Measurements from ENCODE around the gene SEC63. TPM values are rescaled to one million over a fixed set of nuclear protein-coding genes. Genes with fewer than 3 reads are reported as not detected.
"Not testable (repeated sequence)": the region's sequence is repeated elsewhere in the genome, so short reads cannot be mapped to it uniquely, and the experiment has no call there.

SEC63 gene, protein sequence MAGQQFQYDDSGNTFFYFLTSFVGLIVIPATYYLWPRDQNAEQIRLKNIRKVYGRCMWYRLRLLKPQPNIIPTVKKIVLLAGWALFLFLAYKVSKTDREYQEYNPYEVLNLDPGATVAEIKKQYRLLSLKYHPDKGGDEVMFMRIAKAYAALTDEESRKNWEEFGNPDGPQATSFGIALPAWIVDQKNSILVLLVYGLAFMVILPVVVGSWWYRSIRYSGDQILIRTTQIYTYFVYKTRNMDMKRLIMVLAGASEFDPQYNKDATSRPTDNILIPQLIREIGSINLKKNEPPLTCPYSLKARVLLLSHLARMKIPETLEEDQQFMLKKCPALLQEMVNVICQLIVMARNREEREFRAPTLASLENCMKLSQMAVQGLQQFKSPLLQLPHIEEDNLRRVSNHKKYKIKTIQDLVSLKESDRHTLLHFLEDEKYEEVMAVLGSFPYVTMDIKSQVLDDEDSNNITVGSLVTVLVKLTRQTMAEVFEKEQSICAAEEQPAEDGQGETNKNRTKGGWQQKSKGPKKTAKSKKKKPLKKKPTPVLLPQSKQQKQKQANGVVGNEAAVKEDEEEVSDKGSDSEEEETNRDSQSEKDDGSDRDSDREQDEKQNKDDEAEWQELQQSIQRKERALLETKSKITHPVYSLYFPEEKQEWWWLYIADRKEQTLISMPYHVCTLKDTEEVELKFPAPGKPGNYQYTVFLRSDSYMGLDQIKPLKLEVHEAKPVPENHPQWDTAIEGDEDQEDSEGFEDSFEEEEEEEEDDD
- total RNA-seq, result 52.9 TPM
- long read RNA-seq, full-length matches to known transcripts, result 14 of 21 reads
- long read RNA-seq, partial matches to known transcripts, result 4 of 21 reads
- long read RNA-seq, other reads (novel, unspliced or antisense), result 3 of 21 reads

DNA sequence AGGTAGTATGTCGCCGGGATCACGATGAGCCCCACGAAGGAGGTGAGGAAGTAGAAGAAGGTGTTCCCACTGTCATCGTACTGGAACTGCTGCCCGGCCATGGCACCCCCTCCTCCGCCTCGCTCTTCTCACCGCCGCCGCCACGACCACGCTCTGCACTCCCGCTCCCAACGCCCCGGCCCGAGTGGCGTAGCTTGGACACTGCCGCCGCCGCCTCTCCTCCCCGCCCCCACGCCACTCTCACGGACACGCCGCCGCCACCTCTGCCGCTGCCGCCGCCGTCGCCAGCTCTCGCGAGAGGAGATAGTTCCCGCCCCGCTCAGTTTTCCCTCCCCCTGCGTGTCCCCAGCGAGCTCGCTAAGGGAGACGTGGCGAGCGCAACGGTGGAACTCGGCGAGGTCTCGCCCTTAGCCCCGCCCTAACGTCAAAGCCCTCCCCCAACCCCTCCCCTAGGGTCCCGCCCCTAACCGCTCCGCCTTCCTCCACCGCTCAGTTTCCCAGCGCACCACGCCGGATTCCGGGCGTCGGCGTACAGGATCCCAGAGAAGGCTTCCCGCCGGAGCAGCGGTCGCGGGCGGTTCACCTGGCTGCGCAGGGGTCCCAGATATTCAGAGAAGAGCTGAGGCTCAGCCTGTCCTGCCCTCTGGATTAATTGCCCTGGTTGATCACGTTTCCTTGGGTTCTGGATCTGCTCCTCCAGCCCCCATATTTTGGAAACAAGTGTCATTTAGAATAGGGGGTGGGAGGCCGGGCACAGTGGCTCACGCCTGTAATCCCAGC lies at the start of gene SEC63:
SEC63 (minus strand) TSS at position 300 of the 780 bp plus-strand sequence; CDS start at position 101, 199 bp downstream.
- ATAC-seq, result peak; percentile 100
- intact Hi-C loops (cut with DNase I), result no loop called here

DNA sequence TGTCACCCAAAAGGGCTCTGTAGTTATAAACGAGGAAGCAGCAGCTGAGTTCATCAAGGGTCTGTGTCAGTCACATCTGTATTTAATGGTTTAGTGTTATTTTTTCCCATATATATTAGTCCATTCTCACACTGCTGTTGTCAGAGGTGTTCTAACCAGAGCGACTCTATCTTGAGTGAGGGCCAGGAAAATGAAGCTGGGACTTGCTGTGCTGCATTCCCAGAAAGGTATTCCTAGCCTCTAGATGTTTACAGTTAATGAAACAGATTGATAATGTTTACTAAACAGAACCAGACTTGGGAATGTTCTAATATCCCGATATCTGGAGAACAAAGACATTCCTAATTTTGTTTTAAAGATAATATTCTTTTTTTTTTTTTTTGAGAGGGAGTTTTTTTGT lies 48.0 kb upstream of the SEC63 start:
- no peak for ATAC-seq
- intact Hi-C loops (cut with DNase I), result no loop called here

More for the DNA sequence above, at the start of gene SEC63:
- DNase-seq (ENCODE audit: missing footprints), result peak; percentile 98

DNA sequence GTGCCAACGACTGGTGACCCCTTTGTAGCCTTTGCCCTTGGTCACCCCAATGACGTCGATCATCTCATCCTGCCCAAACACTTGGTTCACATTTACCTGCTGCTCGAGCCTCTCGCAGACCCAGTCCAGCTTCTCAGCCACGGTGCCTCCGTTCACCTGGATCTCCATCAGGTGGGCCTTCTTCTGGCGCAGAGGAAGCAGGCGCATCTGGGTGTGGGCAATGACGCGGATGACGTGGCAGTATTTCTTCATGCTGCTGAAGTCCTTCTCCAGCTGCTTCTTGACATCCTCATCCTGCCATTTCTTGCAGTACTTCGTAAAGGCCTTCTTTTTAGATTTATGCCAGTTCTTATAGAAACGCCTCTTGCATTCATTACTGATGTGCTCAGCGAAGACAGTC lies 46.9 kb upstream of the SEC63 start:
- intact Hi-C loops (cut with DNase I), result no loop called here
- DNase-seq (ENCODE audit: missing footprints) (no peak), ATAC-seq (no peak)

More for the DNA sequence above, 48.0 kb upstream of the SEC63 start:
- DNase-seq (ENCODE audit: missing footprints), result no peak

DNA sequence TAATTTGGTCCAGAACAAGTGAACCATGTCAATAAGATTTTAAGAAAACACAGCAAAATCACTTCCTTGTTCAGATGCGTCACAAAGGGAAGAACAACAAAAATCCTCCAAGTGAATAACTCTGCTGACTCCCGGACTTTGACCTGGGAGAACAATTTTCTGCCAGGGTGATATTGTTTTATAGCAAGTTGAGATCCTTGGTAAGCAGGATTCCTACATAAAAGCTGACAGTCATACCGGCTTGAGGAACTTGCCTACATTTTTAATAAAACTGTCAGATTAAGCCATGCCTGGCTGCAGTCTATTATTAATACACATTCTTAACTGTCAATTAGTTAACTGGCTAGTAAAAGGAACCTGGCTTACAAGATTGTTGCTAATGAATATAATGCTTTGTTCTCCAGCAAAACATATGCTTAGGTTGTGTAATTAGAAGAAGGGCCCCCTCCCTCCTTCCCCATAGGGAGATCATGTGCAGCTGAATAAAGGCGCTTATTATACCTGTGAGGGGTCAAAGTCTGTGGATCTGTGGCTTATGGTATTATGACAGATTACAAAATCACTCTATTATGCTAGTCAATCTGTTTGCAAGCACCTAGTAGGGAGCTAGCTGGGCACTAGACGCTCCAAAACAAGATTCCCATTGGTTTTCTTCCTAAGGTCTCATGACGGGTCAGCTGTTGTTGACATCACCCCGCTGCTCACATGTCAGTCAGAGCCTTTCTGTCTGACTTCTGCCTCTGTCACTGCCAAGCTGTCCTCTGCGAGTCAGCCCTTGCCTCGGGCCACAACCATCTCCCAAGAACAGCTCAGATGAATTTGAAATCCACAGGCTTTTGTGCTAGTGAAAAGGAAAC lies 44.6 kb upstream of the SEC63 start:
- no peak for DNase-seq (ENCODE audit: missing footprints)
- intact Hi-C loops (cut with DNase I), result no loop called here
- ATAC-seq, result no peak

DNA sequence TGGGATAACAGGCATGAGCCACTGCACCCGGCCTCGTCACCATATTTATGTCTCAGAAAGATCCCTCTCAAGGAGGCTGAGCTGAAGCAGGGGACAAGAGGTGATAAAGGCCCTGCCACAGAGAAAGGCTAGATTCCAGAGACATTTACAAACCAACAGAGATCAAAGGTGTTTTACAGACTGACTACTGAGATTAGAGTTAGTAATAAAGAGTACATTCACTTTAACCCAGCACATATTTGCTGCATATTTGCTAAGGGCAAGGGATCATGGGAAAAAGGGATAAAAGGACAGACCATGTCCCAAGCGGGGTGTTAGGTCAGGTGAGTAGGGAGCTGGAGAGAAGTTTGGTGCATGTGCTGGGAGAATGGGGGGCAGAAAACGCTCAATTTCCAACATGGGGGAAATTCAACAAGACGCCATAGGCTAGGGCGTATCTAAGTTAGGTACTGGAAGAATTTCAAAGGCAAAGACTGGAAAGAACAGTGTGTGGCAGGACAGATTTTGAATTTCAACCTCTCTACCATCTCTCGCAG lies 43.8 kb upstream of the SEC63 start:
- ATAC-seq (no peak), DNase-seq (ENCODE audit: missing footprints) (no peak)
- intact Hi-C loops (cut with DNase I), result no loop called here

DNA sequence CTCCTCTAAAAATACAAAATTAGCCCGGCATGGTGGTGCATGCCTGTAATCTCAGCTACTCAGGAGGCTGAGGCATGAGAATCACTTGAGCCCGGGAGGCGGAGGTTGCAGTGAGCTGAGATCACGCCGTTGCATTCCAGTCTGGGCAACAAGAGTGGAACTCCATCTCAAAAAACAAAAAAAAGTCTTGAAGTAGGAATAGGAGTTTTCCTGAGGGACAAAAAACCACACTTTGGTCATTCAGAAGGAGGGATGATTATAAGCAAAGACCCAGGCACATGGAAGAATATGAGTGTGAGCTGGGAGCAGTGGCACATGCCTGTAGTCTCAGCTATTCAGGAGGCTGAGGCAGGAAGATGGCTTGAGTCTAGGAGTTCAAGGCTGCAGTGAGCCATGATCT lies 42.3 kb upstream of the SEC63 start:
- ATAC-seq; intact Hi-C loops (cut with DNase I); DNase-seq (ENCODE audit: missing footprints): not testable (repeated sequence)

DNA sequence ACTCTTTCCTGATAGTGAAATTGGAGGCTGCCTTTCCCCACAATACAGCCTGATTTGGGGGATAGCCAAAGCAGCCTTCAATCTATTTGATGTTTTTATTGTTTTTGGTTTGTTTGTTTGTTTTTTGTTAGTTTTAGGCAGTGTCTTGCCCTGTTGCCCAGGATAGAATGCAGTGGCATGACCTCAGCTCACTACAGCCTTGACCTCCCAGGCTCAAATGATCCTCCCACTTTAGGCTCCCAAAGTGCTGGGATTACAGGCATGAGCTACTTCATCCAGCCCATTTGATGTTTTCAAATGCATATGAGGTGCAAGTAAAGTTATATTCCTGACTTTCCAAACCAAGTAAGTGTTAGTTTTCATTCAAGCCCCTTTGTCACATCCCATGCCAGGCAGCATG lies 41.3 kb upstream of the SEC63 start:
- no peak for DNase-seq (ENCODE audit: missing footprints)
- no peak for ATAC-seq
- intact Hi-C loops (cut with DNase I), result no loop called here

DNA sequence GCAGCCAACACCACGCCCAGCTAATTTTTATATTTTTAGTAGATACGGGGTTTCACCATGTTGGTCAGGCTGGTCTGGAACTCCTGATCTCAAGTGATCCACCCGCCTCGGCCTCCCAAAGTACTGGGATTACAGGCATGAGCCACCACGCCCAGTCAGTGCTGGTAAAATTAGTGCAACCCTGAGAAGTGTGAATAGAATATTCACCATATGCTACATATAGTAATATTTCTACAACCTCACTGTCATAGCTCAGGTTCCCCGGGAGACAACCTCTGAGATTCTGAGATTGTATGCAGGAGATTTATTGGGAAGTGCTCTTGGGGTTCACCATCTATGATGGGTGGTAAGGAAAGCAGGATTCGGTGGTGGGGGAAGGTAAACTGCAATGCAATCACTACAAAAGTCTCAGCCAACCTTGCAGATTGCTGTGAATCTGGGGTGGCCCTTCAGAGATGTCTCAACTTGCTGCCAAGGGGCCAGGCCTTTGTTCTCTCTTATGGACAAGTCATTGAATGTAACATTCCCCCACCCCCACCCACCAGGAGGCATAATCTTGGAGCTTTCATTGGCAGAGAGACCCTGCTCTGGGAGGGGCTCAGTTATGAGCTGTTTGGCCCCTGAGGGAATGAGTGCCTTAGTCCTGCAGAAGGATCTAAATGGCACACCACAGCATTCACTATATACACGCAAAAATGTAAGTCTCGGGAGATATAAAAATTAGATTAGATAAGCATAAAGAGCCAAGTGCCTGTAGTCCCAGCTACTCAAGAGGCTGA lies 34.0 kb upstream of the SEC63 start:
- intact Hi-C loops (cut with DNase I), result no loop called here
- ATAC-seq (no peak), DNase-seq (ENCODE audit: missing footprints) (no peak)

DNA sequence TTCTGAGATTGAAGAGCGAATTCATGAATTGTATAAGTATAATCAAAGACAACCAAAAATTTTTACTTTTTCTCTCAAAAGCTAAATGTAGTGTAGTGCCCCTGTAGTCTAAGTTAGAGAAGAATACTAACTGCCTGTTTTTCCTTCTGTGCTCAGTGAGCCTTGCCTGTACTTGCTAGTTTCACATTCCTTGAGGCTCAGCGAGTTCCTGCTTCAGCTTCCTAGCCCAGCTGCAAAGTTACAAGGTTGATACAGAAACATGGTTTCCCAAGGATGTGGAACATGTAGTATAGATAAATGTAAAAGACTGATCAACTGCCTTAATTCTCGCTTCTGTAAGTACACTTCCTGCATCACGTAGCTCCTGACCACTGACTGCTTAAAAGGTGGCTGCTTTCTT lies 33.1 kb upstream of the SEC63 start:
- no peak for DNase-seq (ENCODE audit: missing footprints)
- intact Hi-C loops (cut with DNase I), result no loop called here
- ATAC-seq, result no peak

DNA sequence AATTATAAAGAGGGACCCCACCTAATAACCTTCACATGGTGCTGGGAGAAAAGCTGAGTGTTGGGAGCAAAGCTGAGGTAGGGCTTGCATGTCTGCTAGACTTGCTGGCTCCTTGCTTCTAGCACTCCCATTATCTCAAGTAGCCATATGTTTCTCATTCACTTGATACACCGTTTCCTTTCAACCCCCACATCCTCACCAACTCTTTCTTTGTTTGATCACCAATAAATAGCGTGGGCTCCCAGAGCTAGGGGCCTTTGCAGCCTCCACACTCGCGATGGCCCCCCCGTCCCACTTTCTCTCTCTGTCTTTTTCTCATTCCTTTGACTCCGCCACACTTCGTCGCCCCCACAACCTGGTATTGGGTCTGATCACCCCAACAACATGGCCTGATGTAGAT lies 32.6 kb upstream of the SEC63 start:
- ATAC-seq; intact Hi-C loops (cut with DNase I); DNase-seq (ENCODE audit: missing footprints): not testable (repeated sequence)

DNA sequence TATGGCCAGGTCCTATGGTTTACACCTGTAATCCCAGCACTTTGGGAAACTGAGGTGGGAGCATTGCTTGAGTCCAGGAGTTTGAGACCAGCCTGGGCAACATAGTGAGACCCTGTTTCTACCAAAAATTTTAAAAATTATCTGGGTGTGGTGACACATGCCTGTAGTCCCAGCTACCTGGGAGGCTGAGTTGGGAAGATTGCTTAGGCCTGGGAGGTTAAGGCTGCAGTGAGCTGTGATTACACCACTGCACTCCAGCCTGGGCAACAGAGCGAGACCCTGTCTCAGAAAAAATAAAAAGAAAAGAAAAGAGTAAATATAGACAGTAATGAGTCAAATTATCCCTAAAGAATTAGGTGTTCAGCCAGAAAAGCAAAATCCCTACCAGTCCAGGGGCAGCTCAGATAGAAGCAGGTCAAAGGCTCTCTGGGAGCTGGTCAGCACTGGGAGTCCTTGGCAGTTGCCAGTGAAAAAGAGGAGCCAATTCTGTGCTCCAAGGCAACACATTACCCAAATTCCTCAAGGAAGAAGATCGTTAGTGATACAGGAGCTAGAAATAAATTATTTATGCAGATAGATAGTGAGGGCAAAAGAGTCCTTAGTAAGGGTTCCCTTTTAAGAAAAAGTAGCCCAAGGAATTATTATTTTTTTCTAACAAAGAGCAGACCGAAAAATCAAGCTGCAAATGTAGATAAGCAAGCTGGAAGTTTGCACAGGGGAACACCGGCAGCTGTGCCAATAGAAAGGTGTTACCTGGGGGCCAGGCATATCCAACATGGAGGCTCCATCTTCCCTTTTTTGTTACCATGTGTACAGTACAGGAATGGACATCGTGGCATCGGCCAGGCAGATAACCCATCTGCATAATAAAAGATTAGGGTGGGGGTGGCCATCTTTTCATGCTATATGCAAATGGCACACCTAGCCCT lies 31.4 kb upstream of the SEC63 start:
- DNase-seq (ENCODE audit: missing footprints), result no peak
- ATAC-seq, result no peak
- intact Hi-C loops (cut with DNase I), result loop anchor here (10.0 kb wide), 1 partner anchor 55 kb away; no protein-coding TSS in a partner anchor

DNA sequence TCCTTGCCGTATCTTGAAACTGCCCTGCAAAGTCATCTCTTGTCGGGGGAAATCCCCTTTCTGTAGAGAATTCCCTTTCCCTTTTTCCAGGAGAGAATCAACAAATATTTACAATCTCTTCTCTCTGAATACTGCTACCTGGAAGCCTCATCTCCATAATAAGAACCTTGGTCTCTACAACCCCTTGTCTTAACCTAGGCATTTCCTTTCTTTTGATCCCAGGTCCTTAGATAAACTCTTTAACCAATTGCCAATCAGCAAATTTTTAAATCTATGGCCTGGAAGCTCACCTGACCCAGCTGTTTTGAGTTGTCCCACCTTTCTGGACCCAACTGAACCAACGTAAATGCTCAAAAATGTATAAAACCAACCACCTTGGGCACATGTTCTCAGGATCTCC lies 30.6 kb upstream of the SEC63 start:
- intact Hi-C loops (cut with DNase I), result loop anchor here (10.0 kb wide), 1 partner anchor 56 kb away; no protein-coding TSS in a partner anchor
- no peak for DNase-seq (ENCODE audit: missing footprints)
- no peak for ATAC-seq

DNA sequence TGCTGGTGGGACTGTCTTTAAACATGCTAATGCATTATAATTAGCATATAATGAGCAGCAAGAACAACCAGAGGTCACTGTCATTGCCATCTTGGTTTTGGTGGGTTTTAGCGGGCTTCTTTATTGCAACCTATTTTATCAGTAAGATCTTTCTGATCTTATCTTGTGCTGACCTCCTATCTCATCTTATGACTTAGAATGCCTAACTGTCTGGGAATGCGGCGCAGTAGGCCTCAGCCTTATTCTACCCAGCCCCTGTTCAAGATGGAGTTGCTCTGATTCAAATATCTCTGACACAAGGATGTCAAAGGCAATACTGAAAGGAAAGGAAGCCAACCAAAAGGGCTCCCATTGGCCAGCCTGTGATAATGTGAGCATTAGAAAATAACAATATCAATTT lies 29.8 kb upstream of the SEC63 start:
- intact Hi-C loops (cut with DNase I), result loop anchor here (10.0 kb wide), 1 partner anchor 57 kb away; no protein-coding TSS in a partner anchor
- no peak for ATAC-seq
- DNase-seq (ENCODE audit: missing footprints), result no peak

DNA sequence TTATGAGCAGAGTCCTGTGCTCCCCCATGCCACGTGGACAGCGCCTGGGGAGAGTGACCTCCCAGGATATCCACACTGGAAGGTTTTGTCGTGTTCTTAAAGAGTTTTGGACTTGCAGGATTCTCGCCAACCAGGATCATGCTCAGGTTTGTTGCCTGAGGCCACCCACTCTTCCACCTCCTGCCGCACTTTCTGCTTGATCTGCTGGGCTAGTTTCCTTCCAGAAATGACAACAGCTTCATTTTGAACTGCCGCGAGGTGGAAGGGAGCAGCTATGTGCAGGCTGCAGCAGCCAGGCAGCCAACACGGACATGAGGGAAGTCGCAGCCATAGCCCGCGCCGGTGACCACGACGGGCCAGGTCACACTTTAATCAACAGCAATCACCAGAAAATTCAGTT lies 27.7 kb upstream of the SEC63 start:
- intact Hi-C loops (cut with DNase I), result loop anchor here (10.0 kb wide), 1 partner anchor 59 kb away; no protein-coding TSS in a partner anchor
- ATAC-seq, result no peak
- DNase-seq (ENCODE audit: missing footprints), result no peak

DNA sequence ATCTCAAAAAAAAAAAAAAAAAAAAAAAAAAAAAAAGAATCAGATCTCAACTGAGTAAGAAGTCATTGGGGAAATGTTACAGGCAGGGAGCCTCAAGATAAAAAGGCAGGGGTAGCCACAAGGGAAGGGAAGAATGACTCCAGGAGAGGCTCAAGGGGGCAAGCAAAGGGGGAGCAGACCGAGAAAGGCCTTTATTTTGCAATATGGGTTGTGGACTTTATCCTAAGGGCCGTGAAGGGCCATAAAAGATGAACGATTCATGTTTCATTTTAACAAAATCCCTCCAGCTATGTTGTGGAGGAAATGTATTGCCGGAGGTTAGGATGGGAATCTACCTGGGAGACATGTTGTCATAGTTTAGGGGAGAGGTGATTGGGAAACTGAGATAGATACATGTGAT lies 25.8 kb upstream of the SEC63 start:
- DNase-seq (ENCODE audit: missing footprints) (no peak), ATAC-seq (no peak)
- intact Hi-C loops (cut with DNase I), result loop anchor here (10.0 kb wide), 1 partner anchor 61 kb away; no protein-coding TSS in a partner anchor

DNA sequence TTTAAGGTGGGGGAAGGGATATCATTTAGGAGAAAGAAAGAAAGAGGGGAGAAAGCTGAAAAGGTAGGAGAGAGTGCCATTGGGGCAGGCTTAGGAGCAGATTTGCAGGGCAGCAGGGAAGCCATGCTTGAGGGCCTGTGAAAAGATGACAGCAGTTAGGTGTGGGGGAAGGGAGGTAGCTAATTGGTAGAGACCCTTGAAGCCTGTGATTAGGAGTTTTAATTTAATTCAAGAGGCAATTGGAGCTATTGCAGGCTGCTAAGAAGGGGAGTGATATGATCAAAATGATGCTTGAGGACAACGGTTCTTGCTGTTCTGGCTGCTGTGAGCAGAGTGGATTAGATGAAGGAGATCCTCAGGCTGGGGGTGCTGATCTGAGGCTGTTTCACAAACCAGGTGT lies 24.5 kb upstream of the SEC63 start:
- no peak for ATAC-seq
- intact Hi-C loops (cut with DNase I), result loop anchor here (10.0 kb wide), 1 partner anchor 62 kb away; no protein-coding TSS in a partner anchor
- DNase-seq (ENCODE audit: missing footprints), result no peak
